Right lung (tissue), 5 donors: ENCODE data around the gene SPI1. TPM values are rescaled to one million over a fixed set of nuclear protein-coding genes. Genes with fewer than 3 reads are reported as not detected.
"Not testable (repeated sequence)": the region's sequence is repeated elsewhere in the genome, so short reads cannot be mapped to it uniquely, and the experiment has no call there.

Source experiments
- DNase-seq, 2 donors: peaks; one replicate each; pipeline ENCODE4 v3.0.0-alpha.2; 2013
- polyA plus RNA-seq, 5 donors: library from polyadenylated mRNA; unstranded; fragments of 120-200 nt; gene quantifications; one replicate each; pipeline versions ENCODE4 v1.2.1 to v1.2.3, GENCODE V29; 2013; ENCODE audit warnings: inconsistent platforms in 1 of 5, low replicate concordance in 1 of 5; ENCODE audit not compliant: insufficient read length in 5 of 5, insufficient read depth in 1 of 5

The SPI1 gene
- polyA plus RNA-seq, 5 donors: 4.0 to 8.8 (median 5.2) TPM

GRCh38 chr11:47342036-47342803 lies 36.1 kb downstream of the SPI1 start:
- no peak for DNase-seq

- no peak for DNase-seq
Measured at GRCh38 chr11:47340980-47341775, 37.2 kb downstream of the SPI1 start.

GRCh38 chr11:47340010-47340409 lies 38.3 kb downstream of the SPI1 start:
- DNase-seq: no peak

GRCh38 chr11:47338396-47339241 lies 39.7 kb downstream of the SPI1 start:
- no peak for DNase-seq

- DNase-seq: no peak
Measured at GRCh38 chr11:47337229-47337924, 41.0 kb downstream of the SPI1 start.

- no peak for DNase-seq
Measured at GRCh38 chr11:47336595-47336994, 41.8 kb downstream of the SPI1 start.

GRCh38 chr11:47335733-47336132 lies 42.6 kb downstream of the SPI1 start:
- no peak for DNase-seq

GRCh38 chr11:47334699-47335411 lies 43.5 kb downstream of the SPI1 start:
- DNase-seq: not testable (repeated sequence)

GRCh38 chr11:47333886-47334443 lies 44.4 kb downstream of the SPI1 start:
- no peak for DNase-seq

GRCh38 chr11:47333526-47333845 lies 44.9 kb downstream of the SPI1 start:
- no peak for DNase-seq

- DNase-seq: no peak
Measured at GRCh38 chr11:47332791-47333525, 45.4 kb downstream of the SPI1 start.

GRCh38 chr11:47332303-47332711 lies 46.0 kb downstream of the SPI1 start:
- no peak for DNase-seq

GRCh38 chr11:47331454-47332302 lies 46.7 kb downstream of the SPI1 start:
- DNase-seq: no peak

GRCh38 chr11:47329987-47330931 lies 48.1 kb downstream of the SPI1 start:
- no peak for DNase-seq

- no peak for DNase-seq
Measured at GRCh38 chr11:47329431-47329986, 48.8 kb downstream of the SPI1 start.

GRCh38 chr11:47328449-47329390 lies 49.6 kb downstream of the SPI1 start:
- DNase-seq: no peak
